K562 (cell line): ENCODE data around the gene CRKL. TPM values are rescaled to one million over a fixed set of nuclear protein-coding genes. Genes with fewer than 3 reads are reported as not detected.

Experiments used
- BRD9 ChIP-seq: fragments of 450-650 bp; IDR thresholded peaks from 2 replicates; pipeline ENCODE4 v1.6.1; 2018; ENCODE audit warnings: low read depth; ENCODE audit not compliant: partially characterized antibody
- CCNT2 ChIP-seq: IDR thresholded peaks from 2 replicates; pipeline ENCODE4 v1.6.1; 2011; ENCODE audit warnings: borderline replicate concordance, low read depth, mild to moderate bottlenecking, moderate library complexity, mixed read lengths, low read length; ENCODE audit not compliant: insufficient read length; ENCODE audit errors: extremely low read depth
- CHD4 ChIP-seq: fragments of 200-600 bp; sonication (generic); IDR thresholded peaks from 3 replicates; pipeline ENCODE4 v1.6.1; 2012; ENCODE audit warnings: low read depth, mild to moderate bottlenecking, mixed read lengths, low read length, inconsistent platforms; ENCODE audit not compliant: insufficient read depth, insufficient replicate concordance, poor library complexity, severe bottlenecking
- JUNB ChIP-seq: fragments of 450-650 bp; formaldehyde crosslinking; conservative IDR thresholded peaks from 2 replicates; pipeline ENCODE4 v1.4.0; 2020; ENCODE audit warnings: mild to moderate bottlenecking
- KDM2B ChIP-seq: fragments of 250-450 bp; sonication (Bioruptor Pico); IDR thresholded peaks from 2 replicates; pipeline ENCODE4 v1.8.0; 2021; ENCODE audit warnings: mild to moderate bottlenecking, moderate library complexity
- KDM4B ChIP-seq, 2 experiments: fragments of 450-650 bp in 1 of 2; sonication (generic) in 1 of 2; IDR thresholded peaks; 2 replicates each; pipeline ENCODE4 v1.6.1; 2016 to 2017; ENCODE audit warnings: borderline replicate concordance in 2 of 2, antibody characterized with exemption in 1 of 2, low read depth in 1 of 2, mild to moderate bottlenecking in 1 of 2
- MLX ChIP-seq, 2 experiments: fragments of 450-650 bp in 1 of 2; sonication (generic) in 1 of 2; formaldehyde crosslinking; conservative IDR thresholded peaks; 2 replicates each; pipeline versions ENCODE4 v1.4.0 to v1.8.1; 2020 to 2022; ENCODE audit warnings: mild to moderate bottlenecking in 1 of 2, missing genetic modification reagents in 1 of 2
- MTF1 ChIP-seq: fragments of 250-450 bp; sonication (Bioruptor Pico); IDR thresholded peaks from 2 replicates; pipeline ENCODE4 v1.9.0; 2021; ENCODE audit warnings: moderate library complexity, mild to moderate bottlenecking, inconsistent platforms, borderline replicate concordance
- NR2F6 ChIP-seq: fragments of 450-650 bp; formaldehyde crosslinking; IDR thresholded peaks from 2 replicates; pipeline ENCODE4 v1.4.0; 2020; ENCODE audit warnings: mild to moderate bottlenecking
- NR4A1 ChIP-seq, 2 experiments: fragments of 250-450 bp in 1 of 2; fragments of 450-650 bp in 1 of 2; sonication (Bioruptor Pico) in 1 of 2; IDR thresholded peaks; 2 replicates each; pipeline versions ENCODE4 v1.4.0 to v1.6.1; 2016 to 2020; ENCODE audit warnings: mild to moderate bottlenecking in 2 of 2, missing compliant biosample characterization in 1 of 2, missing genetic modification characterization in 1 of 2, moderate library complexity in 1 of 2
- PHB2 ChIP-seq: fragments of 450-650 bp; IDR thresholded peaks from 2 replicates; pipeline ENCODE4 v1.6.1; 2017; ENCODE audit warnings: low read depth
- POU5F1 ChIP-seq: fragments of 150-350 bp; IDR thresholded peaks from 2 replicates; pipeline ENCODE4 v1.6.1; 2014; ENCODE audit warnings: borderline replicate concordance, low read length, low read depth, mild to moderate bottlenecking; ENCODE audit not compliant: partially characterized antibody
- RAD21 ChIP-seq, 2 experiments: fragments of 250-450 bp in 1 of 2; fragments of 450-650 bp in 1 of 2; sonication (Bioruptor Pico) in 1 of 2; formaldehyde crosslinking in 1 of 2; IDR thresholded peaks in 1 of 2; conservative IDR thresholded peaks in 1 of 2; 2 replicates each; pipeline versions ENCODE4 v1.4.0 to v1.8.0; 2020 to 2022; ENCODE audit warnings: mild to moderate bottlenecking in 2 of 2, moderate library complexity in 1 of 2
- RCOR1 ChIP-seq, 2 experiments: IDR thresholded peaks; 2 replicates each; pipeline ENCODE4 v1.6.1; 2012; ENCODE audit warnings: low read depth in 2 of 2, low read length in 2 of 2, borderline replicate concordance in 1 of 2, improper control_type of control experiment in 1 of 2
- RHOXF2B ChIP-seq: fragments of 250-450 bp; sonication (Bioruptor Pico); conservative IDR thresholded peaks from 2 replicates; pipeline ENCODE4 v1.5.1; 2021
- SRF ChIP-seq, 2 experiments: fragments of 250-450, 450-650 bp in 1 of 2; sonication (Bioruptor Pico) in 1 of 2; sonication (generic) in 1 of 2; formaldehyde crosslinking; IDR thresholded peaks; 2 replicates each; pipeline versions ENCODE4 v1.5.0 to v1.5.1; 2020 to 2022; ENCODE audit warnings: mild to moderate bottlenecking in 1 of 2, missing genetic modification reagents in 1 of 2
- TAF1 ChIP-seq: IDR thresholded peaks from 2 replicates; pipeline ENCODE4 v1.6.1; 2011; ENCODE audit warnings: mild to moderate bottlenecking, low read length, moderate library complexity; ENCODE audit not compliant: insufficient read depth, control insufficient read depth, severe bottlenecking; ENCODE audit errors: extremely low read depth
- TFAP4 ChIP-seq: sonication (generic); formaldehyde crosslinking; IDR thresholded peaks from 2 replicates; pipeline ENCODE4 v1.8.0; 2022; ENCODE audit warnings: missing genetic modification reagents, mild to moderate bottlenecking, moderate library complexity, borderline replicate concordance
- ZNF133 ChIP-seq: fragments of 250-450 bp; sonication (Bioruptor Pico); IDR thresholded peaks from 2 replicates; pipeline ENCODE4 v1.4.0; 2020; ENCODE audit warnings: mild to moderate bottlenecking
- ZNF165 ChIP-seq: fragments of 250-450 bp; sonication (Bioruptor Pico); IDR thresholded peaks from 2 replicates; pipeline ENCODE4 v1.4.0; 2020; ENCODE audit warnings: borderline replicate concordance
- ZNF449 ChIP-seq: fragments of 250-450 bp; sonication (Bioruptor Pico); IDR thresholded peaks from 2 replicates; pipeline ENCODE4 v1.8.0; 2022; ENCODE audit warnings: moderate library complexity, mild to moderate bottlenecking, inconsistent platforms
- polyA plus RNA-seq, 8 experiments: library from polyadenylated mRNA; depleted of rRNA in 4 of 8; stranded (reverse) in 5 of 8; unstranded in 3 of 8; fragments of >200 nt; fragmentation: Nextera tagmentation in 2 of 8; fragmentation: Illumina TruSeq in 1 of 8; extraction: Ambion mirVana in 2 of 8; extraction: Trizol in 1 of 8; gene quantifications; 2 replicates each; pipeline versions ENCODE4 v1.2.1 to v1.2.3, GENCODE V29; 2011 to 2014; ENCODE audit warnings: inconsistent platforms in 1 of 8, missing spikeins in 1 of 8
- total RNA-seq, 7 experiments: library from RNA; depleted of rRNA in 6 of 7; stranded (reverse); fragments of >200 nt in 6 of 7; fragmentation: Illumina TruSeq in 2 of 7; extraction: Trizol in 2 of 7; gene quantifications; 2 replicates each; pipeline versions ENCODE4 v1.2.1 to v1.2.3, GENCODE V29; 2011 to 2021; ENCODE audit warnings: low replicate concordance in 1 of 7

The CRKL gene
- total and polyA plus RNA-seq, 9 of the 15 experiments (the other 6 are each of a cell fraction or from before 2014, with no cell fraction given), result 100 to 263 (median 124) TPM

- TF ChIP-seq BRD9 (no peak), SRF (CRISPR knock-in tag; IDR thresholded peaks at IDR 0.05) (0 out of 4 replicates have a peak, but pooled peaks of 1 of the 2 experiments have one; percentile 27), RHOXF2B (CRISPR knock-in tag) (no peak; the same call in 1 of the 2 replicates), RAD21 (CRISPR knock-in tag; conservative IDR thresholded peaks at IDR 0.05 in 1 of 2, IDR thresholded peaks at IDR 0.05 in 1 of 2) (no peak), CHD4 (peak; percentile 19), POU5F1 (no peak), NR2F6 (CRISPR knock-in tag) (0 out of 2 replicates have a peak, but pooled peaks have one; percentile 18), ZNF449 (CRISPR knock-in tag) (0 out of 2 replicates have a peak, but pooled peaks have one; percentile 20), JUNB (CRISPR knock-in tag) (0 out of 2 replicates have a peak, but pooled peaks have one; percentile 17), NR4A1 (CRISPR knock-in tag; IDR thresholded peaks at IDR 0.05) (peak; percentile 23; the same call in 1 of the 2 replicates), NR4A1 (tag; IDR thresholded peaks at IDR 0.05) (no peak), KDM4B (IDR thresholded peaks at IDR 0.05; ENCODE audit: borderline replicate concordance in 2 of 2, low read depth in 1 of 2) (no peak), TFAP4 (CRISPR knock-in tag) (no peak), ZNF133 (CRISPR knock-in tag) (peak; percentile 8; the same call in 1 of the 2 replicates), RCOR1 (IDR thresholded peaks at IDR 0.05; ENCODE audit: borderline replicate concordance in 1 of 2, low read depth in 2 of 2, low read length in 2 of 2) (peak in 1 of 2 experiments; percentile 5; a peak in 1 of 4 replicates), MTF1 (CRISPR knock-in tag) (peak; percentile 10; the same call in 1 of the 2 replicates), CCNT2 (no peak), MLX (CRISPR knock-in tag; conservative IDR thresholded peaks at IDR 0.05) (peak; percentile 11 to 29; a peak in 1 of 4 replicates), TAF1 (no peak), KDM2B (CRISPR knock-in tag) (0 out of 2 replicates have a peak, but pooled peaks have one; percentile 32), ZNF165 (CRISPR knock-in tag) (peak; percentile 59; the same call in 1 of the 2 replicates), PHB2 (no peak)
Observed at GRCh38 chr22:20980938-20981722, 63.9 kb downstream of the CRKL start (continued).
